HG03060 (cell line): Measurements from ENCODE around the gene AAGAB.
"Not testable (repeated sequence)": the region's sequence is repeated elsewhere in the genome, so short reads cannot be mapped to it uniquely, and the experiment has no call there.

Experiments
- ATAC-seq: cut with Tn5 transposase; IDR thresholded peaks from one replicate; pipeline ENCODE4 v1.9.1; 2021; ENCODE audit warnings: low read depth, moderate number of reproducible peaks; ENCODE audit not compliant: unreplicated experiment

The AAGAB gene, protein sequence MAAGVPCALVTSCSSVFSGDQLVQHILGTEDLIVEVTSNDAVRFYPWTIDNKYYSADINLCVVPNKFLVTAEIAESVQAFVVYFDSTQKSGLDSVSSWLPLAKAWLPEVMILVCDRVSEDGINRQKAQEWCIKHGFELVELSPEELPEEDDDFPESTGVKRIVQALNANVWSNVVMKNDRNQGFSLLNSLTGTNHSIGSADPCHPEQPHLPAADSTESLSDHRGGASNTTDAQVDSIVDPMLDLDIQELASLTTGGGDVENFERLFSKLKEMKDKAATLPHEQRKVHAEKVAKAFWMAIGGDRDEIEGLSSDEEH

DNA sequence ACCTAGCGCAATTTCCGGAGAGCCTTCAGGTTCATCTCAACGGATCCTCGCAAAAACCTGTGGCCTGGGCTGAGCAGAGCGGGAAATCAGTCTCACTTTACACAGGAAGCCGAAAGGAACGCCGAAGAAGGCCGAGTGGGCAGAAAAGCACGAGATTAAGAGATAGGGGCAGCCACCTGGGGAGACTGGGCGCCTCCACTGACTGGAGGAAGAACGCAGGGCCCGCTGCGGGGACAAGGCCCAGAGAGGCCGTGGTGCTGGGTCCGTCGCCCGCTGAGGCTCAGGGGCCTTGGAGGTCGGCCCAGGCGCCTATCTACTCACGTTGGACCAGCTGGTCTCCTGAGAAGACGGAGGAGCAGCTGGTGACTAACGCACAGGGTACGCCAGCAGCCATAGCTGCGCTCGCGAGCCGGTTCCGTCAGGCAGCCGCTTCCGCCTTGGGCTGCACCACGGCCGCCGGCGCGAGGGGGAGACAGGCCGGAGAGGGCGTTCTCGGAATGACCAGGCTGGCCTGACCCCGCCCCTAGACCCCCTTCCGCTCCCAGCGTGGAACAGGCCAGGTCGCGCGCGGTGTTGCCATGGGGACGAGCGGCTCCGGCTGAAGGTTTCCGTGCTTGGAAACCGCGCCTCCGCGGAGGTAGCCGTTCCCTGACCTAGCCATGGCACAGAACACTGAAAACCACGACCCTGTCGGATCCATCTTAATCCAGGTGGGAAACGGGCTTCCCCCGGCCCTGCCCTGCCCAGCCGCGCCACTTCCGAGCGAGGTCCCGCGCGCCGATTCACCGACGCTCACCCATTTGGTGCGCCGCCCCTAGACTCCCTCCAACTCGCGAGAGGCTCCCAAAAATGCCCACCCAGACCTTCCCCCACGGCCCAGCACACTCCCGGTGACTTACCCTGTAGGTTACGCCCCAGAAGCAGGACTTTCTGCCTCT lies at the start of gene AAGAB, which contains the start of gene IQCH:
TSS of gene AAGAB (minus strand) at position 424 of the 938 bp plus-strand sequence. CDS start at position 394, 30 bp downstream.
TSS of gene IQCH (plus strand) at position 549 of the 938 bp plus-strand sequence. CDS start at position 660, 111 bp downstream.
- ATAC-seq, result peak; percentile 78

DNA sequence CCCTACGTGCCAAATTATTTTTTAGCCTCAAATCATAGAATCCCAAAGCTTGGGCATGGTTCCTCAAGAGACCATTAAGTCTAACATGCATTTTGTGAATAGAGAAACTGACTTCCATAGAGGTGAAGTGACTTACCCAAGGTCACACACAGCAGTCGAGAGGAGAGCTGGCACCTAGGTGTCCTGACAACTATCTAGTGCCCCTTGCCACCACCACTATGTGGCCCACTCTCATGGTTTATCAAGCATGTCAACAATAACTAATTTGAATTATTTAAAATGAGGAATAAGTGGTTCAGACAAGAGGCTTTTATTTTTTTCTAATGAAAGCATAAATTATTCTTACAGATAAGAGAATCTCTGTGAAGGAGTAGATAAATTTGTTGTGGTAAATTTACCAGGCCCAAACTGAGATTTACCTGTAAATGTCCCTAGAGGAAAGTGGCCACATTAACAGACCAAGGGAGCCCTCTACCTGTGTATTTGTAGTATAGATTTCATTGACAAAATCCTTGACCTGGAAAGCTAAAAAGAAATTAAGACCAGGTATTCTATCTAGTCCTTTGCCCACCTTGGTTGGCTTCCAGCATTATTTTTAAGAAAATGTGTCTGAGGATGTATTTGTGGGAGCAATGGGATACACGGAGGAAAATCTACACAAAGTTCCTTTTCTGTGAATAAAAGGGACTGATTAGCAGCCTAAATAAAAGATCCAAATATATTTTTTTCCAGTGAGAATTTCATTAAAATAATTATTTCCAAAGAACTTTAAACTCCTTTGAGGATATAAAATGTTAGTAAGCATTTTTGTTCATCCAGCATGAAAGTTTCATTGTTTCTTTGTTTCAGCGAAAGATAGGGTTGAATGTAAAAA lies 49.3 kb upstream of the AAGAB start:
- ATAC-seq, result no peak

DNA sequence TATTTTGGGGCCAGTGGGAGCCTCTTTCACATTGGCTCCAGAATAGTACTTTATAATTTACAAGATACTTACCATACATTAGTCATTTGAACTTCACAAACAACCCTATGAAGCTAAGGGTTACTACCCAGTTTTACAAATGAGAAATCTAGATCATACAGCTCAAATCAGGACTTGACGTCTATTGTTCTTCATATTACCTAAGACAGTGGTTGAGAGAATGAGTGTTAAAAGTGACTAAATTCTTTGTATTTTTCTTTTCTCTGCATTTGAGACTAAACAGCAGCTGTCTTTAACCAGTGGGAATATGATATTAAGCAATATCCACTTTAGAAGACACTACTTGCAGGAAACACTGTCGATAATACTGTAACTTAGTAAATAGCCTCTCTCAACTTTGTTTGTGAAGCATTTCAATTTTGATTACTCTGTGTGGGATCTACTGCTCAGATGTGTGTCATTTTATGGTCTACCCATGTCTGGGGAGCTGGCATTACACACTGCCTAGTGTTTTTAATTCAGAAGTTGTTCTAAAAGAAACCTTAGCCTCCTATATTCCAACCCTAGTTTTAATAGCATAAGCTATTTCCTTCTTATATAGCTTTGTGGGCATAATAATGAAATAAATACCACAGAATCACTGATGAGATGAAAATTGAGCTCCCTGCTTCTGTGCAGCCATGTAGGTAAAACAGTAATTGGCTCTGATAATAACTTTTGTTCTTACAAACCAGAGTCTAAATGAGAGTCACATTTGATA lies 46.0 kb upstream of the AAGAB start:
- no peak for ATAC-seq

- ATAC-seq, result no peak
Measured at GRCh38 chr15:67296684-67297083, 42.2 kb upstream of the AAGAB start.

DNA sequence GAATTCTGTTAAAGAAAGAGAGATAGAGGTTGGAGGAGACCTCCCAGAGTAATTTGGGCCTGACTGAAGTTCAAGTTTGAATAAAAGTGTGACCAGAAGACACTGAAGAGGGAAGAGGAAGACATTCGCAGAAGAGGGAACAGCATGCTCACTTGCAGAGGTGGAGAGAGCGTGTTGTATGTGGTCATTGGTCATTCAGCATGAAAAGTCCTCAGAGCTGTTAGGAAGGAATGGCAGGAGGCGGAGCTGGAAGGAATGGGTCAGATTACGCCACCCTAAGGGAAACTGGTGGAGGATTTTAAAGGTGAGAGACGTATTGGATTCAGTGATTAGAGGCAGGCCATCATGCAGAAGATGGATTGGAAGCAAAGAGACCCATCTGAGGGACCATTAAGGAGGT lies 41.7 kb upstream of the AAGAB start:
- ATAC-seq, result no peak

DNA sequence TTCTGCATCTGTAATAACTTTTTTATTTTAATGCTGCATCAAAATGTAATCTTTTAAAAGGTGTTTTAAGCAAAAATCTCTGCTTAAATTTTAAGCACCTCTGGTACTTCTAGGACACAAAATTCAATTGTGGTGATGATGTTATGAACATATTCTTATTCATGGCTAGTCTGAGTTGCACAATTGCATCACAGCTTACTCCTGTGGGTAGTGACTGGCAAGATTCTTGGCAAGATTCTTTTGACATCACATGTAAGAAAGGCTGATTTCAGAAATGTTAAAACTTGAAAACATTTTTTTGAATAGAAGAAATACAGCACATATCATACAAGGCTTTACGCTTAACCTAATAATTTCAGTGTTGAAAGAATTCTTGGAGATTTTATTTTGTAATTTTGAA lies 35.9 kb upstream of the AAGAB start:
- ATAC-seq, result no peak

DNA sequence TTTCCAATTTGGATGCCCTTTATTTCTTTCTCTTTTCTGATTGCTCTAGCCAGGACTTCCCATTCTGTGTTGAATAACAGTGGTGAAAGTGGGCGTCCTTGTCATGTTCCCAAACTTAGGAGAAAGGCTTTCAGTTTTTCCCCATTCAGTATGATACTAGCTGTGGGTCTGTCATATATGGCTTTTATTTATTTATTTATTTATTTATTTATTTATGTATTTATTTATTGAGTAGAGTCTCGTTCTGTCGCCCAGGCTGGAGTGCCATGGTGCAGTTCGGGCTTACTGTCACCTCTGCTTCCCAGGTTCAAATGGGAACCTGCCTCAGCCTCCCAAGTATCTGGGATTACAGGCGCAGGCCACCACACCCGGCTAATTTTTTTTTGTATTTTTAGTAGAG lies 31.9 kb upstream of the AAGAB start:
- not testable (repeated sequence) for ATAC-seq

DNA sequence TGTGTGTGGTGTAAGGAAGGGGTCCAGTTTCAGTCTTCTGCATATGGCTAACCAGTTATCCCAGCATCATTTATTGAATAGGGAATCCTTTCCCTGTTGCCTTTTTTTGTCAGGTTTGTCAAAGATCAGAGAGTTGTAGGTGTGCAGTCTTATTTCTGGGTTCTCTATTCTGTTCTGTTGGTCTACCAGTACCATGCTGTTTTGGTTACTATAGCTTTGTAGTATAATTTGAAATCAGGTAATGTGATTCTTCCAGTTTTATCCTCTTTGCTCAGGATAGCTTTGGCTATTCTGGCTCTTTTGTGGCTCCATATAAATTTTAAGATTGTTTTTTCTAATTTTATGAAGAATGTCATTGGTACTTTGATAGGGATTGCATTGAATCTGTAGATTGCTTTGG lies 31.2 kb upstream of the AAGAB start:
- not testable (repeated sequence) for ATAC-seq

DNA sequence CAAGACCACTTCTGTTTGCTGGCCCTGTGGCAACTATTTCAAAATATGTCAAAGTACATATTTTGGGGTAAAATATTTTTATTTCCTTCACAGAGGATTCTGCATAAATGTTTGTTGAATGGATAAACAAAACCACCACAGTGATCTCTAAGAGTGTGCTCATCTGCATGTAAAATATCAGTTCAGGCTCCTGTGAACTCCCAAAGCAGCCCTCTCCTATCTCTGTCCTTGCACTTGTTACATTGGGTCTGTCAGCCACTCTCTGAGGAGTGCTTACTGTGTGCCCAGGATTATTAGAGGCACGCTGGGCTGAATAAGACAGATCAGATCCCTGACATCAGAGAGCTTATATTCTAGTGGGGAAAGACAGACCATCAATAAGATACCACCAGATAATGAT lies 27.3 kb upstream of the AAGAB start:
- ATAC-seq, result no peak

DNA sequence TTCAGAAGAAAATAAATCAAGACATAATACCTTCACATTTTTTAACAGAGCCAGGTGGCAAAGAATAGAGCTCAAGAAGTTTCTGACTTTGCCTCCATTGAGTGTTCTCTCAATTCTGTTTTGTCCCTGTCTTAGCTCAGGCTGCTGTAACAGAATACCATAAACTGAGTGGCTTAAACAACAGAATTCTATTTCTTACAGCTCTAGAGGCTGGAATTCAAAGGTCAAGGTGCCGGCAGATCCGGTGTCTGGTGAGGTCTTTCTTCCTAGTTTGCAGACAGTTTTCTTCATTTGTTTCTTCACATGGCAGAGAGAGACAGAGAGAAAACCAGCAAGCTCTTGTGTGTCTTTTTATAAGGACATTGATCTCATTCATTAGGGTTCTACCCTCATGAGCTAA lies 25.8 kb upstream of the AAGAB start:
- no peak for ATAC-seq

- no peak for ATAC-seq
Measured at GRCh38 chr15:67276666-67277065, 22.2 kb upstream of the AAGAB start.

GRCh38 chr15:67274236-67274635 lies 19.8 kb upstream of the AAGAB start:
- no peak for ATAC-seq

GRCh38 chr15:67267951-67268941 lies 13.8 kb upstream of the AAGAB start:
- ATAC-seq, result no peak

GRCh38 chr15:67267440-67267839 lies 13.0 kb upstream of the AAGAB start:
- ATAC-seq, result no peak

- no peak for ATAC-seq
Measured at GRCh38 chr15:67266870-67267269, 12.4 kb upstream of the AAGAB start.

DNA sequence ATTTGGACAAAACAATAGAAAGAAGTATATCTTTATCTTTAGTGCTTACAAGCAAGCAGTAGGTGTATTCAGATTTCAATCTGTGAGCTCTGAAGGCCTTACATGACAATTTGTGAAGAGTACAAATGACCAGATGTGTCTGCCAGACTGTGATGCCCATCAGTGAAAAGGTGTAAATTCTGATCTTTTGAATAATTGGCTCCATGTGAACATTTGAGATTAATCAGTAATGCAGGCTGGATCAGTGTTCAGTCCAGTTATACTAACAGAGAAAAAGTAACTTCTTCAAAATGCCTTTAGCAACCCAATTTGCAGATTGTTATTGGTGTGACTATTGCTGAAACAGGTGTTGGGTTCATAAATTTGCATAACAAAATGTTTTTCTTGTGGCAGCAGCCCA lies 5.3 kb upstream of the AAGAB start:
- ATAC-seq, result no peak

- no peak for ATAC-seq
Measured at GRCh38 chr15:67259379-67259778, 4.9 kb upstream of the AAGAB start.

- ATAC-seq, result not testable (repeated sequence)
Measured at GRCh38 chr15:67258412-67258811, 4.0 kb upstream of the AAGAB start.

DNA sequence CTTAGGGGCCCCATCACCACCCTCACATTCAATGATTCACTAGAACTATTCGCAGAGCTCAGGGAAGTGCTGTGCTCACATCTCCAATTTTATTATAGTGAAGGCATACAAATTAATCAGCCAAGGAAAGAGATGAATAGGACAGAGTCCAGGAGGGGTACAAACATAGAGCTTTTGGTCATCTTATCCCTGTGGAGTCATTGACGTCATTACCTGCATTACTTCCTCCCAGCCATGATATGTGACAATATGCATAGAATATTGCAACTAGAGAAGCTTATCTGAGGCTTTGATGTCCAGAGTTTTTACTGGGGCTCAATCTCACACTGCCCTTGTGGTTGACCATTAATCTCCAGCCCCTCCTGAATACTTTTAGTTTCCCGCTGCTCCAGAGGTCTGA lies 1.6 kb upstream of the AAGAB start:
- no peak for ATAC-seq
